HG03159 (cell line): ENCODE results near the gene FSTL5.
A peak's percentile ranks its signal among the peaks of the same experiment; 100 is the strongest.

Experiments used
- ATAC-seq: cut with Tn5 transposase; IDR thresholded peaks from one replicate; pipeline ENCODE4 v1.9.1; 2021; ENCODE audit warnings: mild to moderate bottlenecking, moderate library complexity; ENCODE audit not compliant: unreplicated experiment

Gene FSTL5

GRCh38 chr4:161717084-161717483 is 446.7 kb downstream of the FSTL5 start:
- no peak for ATAC-seq

GRCh38 chr4:161714931-161715330 is 448.9 kb downstream of the FSTL5 start:
- no peak for ATAC-seq

GRCh38 chr4:161714022-161714751 is 449.6 kb downstream of the FSTL5 start:
- no peak for ATAC-seq

GRCh38 chr4:161704653-161705052 is 459.1 kb downstream of the FSTL5 start:
- no peak for ATAC-seq

- no peak for ATAC-seq
Measured at GRCh38 chr4:161704040-161704439, 459.8 kb downstream of the FSTL5 start.

GRCh38 chr4:161702287-161702686 is 461.5 kb downstream of the FSTL5 start:
- ATAC-seq = no peak

- ATAC-seq = no peak
Measured at GRCh38 chr4:161696944-161697343, 466.9 kb downstream of the FSTL5 start.

- ATAC-seq = no peak
Measured at GRCh38 chr4:161680146-161680545, 483.7 kb downstream of the FSTL5 start.

GRCh38 chr4:161664740-161665139 is 499.1 kb downstream of the FSTL5 start:
- no peak for ATAC-seq

- no peak for ATAC-seq
Measured at GRCh38 chr4:161663844-161664243, 500.0 kb downstream of the FSTL5 start.

GRCh38 chr4:161658676-161659075 is 505.1 kb downstream of the FSTL5 start:
- ATAC-seq = no peak

GRCh38 chr4:161657616-161658015 is 506.2 kb downstream of the FSTL5 start:
- no peak for ATAC-seq

- ATAC-seq = no peak
Measured at GRCh38 chr4:161656594-161656993, 507.2 kb downstream of the FSTL5 start.

GRCh38 chr4:161655148-161655547 is 508.7 kb downstream of the FSTL5 start:
- no peak for ATAC-seq

GRCh38 chr4:161653697-161654096 is 510.1 kb downstream of the FSTL5 start:
- no peak for ATAC-seq

GRCh38 chr4:161651586-161651985 is 512.2 kb downstream of the FSTL5 start:
- ATAC-seq = no peak

GRCh38 chr4:161650812-161651211 is 513.0 kb downstream of the FSTL5 start:
- peak; percentile 64 for ATAC-seq

GRCh38 chr4:161647757-161648156 is 516.0 kb downstream of the FSTL5 start:
- no peak for ATAC-seq

- ATAC-seq = no peak
Measured at GRCh38 chr4:161642708-161643107, 521.1 kb downstream of the FSTL5 start.

GRCh38 chr4:161629694-161630441 is 533.9 kb downstream of the FSTL5 start:
- ATAC-seq = no peak

GRCh38 chr4:161604516-161605300 is 559.1 kb downstream of the FSTL5 start:
- ATAC-seq = peak; percentile 81

GRCh38 chr4:161601011-161601410 is 562.8 kb downstream of the FSTL5 start:
- no peak for ATAC-seq
